GM18909 (cell line): ENCODE data around the gene ADIG.

Source experiments
- ATAC-seq: cut with Tn5 transposase; IDR thresholded peaks from one replicate; pipeline ENCODE4 v1.9.1; 2021; ENCODE audit warnings: mild to moderate bottlenecking; ENCODE audit not compliant: unreplicated experiment, poor library complexity

Gene ADIG

DNA sequence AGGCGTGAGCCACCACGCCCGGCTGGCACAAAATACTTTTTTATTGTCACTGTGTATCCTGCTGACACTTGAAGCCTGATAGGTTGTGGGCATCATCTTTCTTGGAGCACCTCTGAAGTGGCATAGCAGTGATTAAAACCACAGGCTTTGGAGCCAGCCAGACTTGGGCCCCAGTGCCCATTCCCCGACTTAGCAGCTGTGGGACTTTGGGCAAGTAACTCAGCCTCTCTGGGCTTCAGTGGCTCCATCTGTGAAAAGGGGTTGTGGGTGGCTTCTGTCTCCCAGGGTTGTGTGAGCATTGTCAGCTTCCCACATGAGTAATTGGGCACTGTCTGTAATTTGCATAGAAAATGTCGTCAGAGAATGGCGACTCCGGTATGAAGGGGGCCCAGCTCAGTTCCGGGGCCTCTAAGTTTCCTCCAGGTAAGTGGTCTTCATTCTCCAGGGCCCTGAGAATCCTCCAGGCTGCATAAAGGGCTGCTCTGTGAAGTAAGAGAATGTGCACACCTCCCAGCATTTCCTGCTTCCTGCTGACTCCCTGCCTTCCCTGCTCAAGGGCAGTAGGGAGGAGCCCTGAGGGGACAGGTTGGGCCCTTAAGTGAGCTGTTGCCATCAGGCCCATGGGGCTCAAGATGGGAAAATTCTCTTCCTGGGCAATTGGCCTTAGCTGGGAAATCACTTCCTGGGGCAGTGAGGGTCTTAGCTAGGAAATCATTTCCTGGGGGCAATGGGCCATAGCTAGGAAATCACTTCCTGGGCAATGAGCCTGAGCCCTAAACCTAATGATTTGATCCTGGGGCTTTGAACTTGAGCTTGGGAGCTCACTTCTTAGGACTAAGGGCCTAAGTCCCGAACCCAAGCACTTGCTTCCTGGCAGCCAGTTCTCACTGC is 47.8 kb downstream of the ADIG start:
- no peak for ATAC-seq

DNA sequence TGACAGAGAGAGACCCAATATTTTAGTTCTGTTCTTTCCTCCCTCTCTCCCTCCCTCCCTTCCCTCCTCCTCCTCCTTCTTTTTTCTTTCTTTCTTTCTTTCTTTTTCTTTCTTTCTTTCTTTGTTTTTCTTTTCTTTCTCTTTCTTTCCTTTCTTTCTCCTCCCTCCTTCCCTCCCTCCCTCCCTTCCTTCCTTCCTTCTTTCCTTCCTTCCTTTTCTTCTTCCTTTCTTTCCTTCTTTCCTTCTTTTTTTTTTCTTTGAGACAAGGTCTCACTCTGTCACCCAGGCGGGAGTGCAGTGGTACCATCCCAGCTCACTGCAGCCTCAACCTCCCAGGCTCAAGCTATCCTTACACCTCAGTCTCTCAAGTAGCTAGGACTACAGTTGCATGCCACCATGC is 49.0 kb downstream of the ADIG start:
- no peak for ATAC-seq

DNA sequence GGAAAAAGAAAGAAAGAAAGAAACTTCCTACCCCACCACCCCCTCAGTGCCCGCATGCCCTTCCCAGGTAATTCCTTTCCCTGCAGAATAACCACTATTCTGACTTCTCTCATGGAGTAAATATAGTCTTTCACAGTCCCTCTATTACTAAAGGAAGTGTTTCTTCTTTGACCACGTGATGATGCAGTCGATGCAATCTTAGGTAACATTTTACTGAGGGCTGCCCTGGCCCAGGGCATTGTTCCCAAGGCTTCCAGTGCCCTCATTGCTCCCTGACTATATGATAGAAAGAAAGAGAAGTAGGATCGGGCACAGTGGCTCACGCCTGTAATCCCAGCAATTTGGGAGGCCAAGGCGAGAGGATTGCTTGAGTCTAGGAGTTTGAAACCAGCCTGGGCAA is 49.7 kb downstream of the ADIG start:
- ATAC-seq = no peak

DNA sequence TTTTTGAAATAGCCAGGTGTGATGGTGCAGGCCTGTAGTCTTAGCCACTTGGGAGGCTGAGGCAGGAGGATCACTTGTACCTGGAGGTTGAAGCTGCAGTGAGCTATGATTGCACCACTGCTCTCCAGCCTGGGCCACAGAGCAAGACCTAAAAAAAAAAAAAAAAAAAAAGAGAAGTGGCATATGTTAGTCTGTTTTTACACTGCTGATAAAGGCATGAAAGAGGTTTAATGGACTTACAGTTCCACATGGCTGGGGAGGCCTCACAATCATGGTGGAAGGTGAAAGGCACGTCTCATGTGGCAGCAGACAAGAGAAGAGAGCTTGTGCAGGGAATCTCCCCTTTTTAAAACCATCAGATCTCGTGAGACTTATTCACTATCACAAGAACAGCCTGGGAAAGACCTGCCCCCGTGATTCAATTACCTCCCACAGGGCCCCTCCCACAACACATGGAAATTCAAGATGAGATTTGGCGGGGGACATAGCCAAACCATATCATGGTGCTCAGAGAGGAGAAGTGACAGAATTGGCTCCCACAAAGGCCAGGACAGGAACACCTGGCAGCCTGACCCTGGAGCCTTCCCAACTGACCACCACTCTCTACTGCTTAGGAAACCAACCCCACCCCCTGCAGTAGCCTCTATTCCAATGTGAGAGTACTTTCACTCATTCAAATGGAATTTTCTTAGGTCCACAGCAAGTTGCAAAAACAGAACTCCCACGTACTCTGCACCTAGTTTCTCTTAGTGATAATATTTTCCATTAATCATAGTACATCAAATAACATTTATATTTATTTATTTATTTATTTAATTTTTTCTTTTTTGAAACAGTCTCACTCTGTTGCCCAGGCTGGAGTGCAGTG is 50.4 kb downstream of the ADIG start:
- no peak for ATAC-seq

DNA sequence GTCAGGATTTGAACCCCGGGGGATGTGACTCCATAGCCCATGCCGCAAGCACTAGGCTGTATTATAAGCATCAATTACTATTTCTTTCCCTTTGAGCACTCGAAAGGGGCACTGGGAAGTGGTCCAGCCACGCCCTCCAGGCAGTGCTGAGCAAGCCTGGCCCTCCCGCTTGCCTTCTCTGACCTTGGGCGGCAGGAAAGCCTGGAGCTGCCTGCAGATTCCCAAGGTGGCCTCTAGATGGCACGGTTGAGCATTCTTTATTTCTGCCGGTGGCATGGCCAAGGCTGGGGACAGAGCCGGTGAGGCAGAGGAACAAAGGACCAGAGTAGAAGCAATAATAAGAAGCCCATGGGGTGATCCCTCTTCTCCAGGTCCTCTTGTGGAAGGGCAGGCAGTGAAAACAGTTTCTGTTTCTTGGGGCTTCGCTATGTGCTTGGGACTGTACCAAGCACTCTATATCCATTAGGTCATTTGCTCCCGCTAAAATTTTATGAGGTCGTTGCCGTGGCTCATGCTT is 52.6 kb downstream of the ADIG start:
- no peak for ATAC-seq

DNA sequence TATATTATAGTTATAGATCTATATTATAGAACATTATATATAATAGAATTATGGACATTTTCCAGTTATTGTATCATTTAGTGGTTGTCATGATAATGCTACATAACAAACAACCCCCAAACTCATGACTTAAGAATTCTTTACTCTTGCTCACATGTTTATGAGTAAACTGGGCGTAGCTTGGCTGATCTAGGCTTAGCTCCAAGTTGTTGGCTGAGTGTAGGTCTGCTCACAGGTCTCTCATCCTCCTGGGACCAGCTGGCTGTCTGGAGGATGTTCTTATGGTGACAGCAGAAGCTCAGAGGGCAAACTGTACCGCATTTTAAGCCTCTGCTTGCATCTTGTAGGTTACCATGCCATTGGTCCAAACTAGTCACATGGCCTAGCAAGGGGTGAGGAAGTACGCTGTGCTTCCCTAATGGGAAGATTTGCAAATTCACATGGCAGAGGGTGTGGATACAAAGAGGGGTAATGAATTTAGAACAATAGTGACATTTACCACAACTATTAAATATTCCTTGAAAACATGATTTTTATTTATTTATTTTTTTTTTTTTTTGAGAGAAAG is 54.8 kb downstream of the ADIG start:
- ATAC-seq = no peak
